Stimulated activated naive CD4-positive, alpha-beta T cell treated with Interleukin-2 at 50 U/mL for 16 hours (primary cell): ENCODE measurements around the gene SECISBP2.
"Not testable (repeated sequence)": the region's sequence is repeated elsewhere in the genome, so short reads cannot be mapped to it uniquely, and the experiment has no call there.

Experiments used
- DNase-seq: peaks from one replicate; lab custom pipeline; 2025; lab: John Stamatoyannopoulos, UW

SECISBP2 gene, protein sequence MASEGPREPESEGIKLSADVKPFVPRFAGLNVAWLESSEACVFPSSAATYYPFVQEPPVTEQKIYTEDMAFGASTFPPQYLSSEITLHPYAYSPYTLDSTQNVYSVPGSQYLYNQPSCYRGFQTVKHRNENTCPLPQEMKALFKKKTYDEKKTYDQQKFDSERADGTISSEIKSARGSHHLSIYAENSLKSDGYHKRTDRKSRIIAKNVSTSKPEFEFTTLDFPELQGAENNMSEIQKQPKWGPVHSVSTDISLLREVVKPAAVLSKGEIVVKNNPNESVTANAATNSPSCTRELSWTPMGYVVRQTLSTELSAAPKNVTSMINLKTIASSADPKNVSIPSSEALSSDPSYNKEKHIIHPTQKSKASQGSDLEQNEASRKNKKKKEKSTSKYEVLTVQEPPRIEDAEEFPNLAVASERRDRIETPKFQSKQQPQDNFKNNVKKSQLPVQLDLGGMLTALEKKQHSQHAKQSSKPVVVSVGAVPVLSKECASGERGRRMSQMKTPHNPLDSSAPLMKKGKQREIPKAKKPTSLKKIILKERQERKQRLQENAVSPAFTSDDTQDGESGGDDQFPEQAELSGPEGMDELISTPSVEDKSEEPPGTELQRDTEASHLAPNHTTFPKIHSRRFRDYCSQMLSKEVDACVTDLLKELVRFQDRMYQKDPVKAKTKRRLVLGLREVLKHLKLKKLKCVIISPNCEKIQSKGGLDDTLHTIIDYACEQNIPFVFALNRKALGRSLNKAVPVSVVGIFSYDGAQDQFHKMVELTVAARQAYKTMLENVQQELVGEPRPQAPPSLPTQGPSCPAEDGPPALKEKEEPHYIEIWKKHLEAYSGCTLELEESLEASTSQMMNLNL

DNA sequence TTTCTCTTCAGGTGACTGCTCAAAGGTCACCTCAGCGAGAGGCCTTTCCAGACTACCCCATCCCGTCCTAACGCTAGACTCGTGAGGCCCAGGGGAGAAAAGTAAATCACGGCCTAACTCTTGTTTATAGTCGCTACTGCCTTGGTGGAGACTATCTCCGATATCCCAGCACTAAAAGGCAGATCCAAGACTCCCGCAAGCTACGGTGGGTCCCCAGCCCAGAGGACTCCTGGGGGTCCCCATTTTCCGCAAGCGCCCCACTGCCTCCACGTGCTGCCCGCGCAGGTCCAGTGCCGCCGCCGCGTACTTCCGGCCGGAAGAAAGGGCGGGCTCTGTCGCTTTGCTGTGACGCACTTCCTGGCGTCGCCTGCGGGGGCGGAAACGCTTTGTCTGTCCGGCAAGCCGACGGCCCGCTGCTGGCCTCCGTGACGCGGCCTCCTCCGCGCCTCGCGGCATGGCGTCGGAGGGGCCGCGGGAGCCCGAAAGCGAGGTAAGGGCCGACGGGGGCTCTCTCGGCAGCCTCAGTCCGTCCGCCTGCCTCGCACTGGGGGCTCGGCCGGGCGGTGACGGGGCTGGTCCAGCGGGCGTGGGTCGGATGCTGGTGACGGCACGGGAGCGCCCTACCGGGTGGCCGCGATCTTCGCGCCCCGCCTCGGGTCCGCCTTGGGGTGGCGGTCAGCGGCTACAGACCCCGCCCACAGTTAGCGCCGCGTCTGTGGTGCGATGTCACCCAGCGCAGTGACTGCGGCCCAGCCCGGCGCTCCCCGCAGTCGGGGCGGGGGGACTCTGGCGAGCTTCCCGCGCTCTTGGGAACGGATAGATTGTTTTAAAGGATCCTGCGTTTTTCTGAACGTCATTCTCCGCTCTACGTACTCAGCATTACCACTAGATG, at the start of gene SECISBP2:
TSS of gene SECISBP2 (plus strand) at position 378 of the 892 bp plus-strand sequence. CDS start at position 455, 77 bp downstream.
- peak; percentile 93 for DNase-seq

DNA sequence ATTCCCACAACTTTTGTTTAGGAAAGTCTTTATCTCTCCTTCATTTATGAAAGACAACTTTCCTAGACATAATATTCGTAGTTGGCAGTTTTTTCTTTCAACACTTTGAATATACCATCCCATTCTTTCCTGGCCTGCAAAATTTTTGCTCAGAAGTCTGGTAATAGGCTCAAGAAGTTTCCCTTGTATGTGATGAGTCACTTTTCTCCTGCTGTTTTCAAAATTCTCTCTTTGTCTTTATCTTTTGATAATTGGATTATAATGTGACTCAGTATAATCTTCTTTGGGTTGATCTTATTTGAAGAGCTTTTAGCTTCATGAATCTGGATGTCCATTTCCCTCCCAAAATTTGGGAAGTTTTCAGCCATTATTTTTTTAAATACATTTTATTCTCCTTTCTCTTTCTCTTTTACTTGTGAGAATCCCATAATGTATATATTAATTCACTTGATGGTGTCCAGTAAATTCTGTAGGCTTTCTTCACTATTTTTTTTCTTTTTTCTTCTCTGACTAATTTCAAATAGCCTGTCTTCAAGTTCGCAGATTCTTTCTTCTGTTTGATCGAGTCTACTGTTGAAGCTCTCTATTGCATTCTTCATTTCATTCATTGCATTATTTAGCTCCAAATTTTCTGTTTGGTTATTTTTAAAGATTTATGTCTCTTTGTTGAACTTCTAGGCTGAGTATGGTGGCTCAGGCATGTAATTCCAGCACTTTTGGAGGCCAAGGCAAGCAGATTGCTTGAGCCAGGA, 44.6 kb upstream of the SECISBP2 start:
- no peak for DNase-seq

GRCh38 chr9:89274838-89275237, 43.5 kb upstream of the SECISBP2 start:
- no peak for DNase-seq

- DNase-seq, result not testable (repeated sequence)
These were observed 42.3 kb upstream of the SECISBP2 start for GRCh38 chr9:89276040-89276439.

DNA sequence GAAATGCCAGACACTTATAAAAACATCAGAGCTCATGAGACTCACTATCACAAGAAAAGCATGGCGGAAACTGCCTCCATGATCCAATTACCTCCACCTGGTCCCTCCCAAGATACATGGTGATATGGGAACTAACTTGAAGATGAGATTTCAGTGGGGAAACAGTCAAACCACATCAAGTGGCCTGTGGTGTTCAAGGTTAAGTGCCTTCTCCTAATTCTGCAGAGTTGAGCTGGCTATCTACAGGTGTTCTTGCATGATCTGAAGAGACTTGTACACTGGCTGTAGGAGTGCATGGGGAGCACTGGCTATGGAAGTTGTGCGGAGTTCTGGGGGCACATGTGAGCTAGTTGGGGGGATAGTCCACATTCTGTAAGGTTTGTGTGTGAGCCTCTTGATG, 41.3 kb upstream of the SECISBP2 start:
- no peak for DNase-seq

DNA sequence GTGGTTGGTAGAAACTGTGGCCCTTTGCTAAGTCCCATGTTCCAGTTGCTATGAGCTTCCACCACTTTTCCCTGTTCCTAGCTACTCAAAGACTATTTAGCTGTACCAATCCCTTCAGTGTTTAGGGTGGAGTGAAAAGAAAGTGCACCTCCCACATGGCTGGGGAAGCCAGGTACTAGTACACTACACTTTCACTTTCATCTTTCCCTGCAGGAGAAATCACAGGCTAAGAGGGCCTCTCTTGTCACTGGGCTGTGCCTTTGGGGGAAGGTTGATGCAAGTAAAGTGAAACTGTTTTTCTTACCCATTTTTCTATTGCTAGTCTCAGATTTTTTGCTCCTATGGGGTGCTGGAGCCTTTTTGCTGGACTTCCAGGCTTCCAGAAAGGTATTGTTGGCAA, 40.8 kb upstream of the SECISBP2 start:
- DNase-seq, result no peak

GRCh38 chr9:89278551-89278950, 39.7 kb upstream of the SECISBP2 start:
- no peak for DNase-seq

DNA sequence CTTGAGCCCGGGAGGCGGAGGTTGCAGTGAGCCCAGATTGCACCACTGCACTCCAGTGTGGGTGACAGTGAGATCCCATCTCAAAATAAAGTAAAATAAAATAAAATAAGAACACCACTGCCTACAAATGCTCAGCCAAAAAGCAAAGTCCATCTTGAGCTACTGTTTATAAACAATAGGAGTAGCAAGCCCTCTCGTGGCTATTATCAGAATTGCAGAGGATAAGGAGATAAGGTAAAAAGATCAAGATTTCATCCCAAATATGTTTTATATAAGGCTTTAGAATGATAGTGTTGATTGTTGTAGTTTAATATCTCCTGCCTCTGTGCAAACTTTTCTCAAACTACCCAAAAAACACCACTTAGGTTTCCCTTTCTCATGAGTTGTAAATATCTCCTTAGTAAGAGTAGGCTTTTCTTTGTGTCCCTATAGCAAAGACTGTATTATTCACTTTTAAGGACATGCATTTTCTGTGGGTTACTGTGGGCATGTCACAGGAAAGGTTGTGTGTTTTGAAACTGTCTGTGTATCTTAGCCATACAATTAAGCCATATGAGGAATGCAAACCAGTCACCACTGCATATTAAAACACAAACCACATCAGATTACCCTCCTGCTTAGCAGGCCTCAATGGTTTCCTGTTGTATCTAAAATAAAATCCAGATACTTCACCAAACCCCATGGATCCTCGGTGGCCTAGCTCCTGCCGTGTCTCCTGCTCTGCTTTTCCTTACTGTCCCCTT, 39.1 kb upstream of the SECISBP2 start:
- DNase-seq, result no peak

- DNase-seq, result no peak
These were observed 37.2 kb upstream of the SECISBP2 start for GRCh38 chr9:89281106-89281505.

DNA sequence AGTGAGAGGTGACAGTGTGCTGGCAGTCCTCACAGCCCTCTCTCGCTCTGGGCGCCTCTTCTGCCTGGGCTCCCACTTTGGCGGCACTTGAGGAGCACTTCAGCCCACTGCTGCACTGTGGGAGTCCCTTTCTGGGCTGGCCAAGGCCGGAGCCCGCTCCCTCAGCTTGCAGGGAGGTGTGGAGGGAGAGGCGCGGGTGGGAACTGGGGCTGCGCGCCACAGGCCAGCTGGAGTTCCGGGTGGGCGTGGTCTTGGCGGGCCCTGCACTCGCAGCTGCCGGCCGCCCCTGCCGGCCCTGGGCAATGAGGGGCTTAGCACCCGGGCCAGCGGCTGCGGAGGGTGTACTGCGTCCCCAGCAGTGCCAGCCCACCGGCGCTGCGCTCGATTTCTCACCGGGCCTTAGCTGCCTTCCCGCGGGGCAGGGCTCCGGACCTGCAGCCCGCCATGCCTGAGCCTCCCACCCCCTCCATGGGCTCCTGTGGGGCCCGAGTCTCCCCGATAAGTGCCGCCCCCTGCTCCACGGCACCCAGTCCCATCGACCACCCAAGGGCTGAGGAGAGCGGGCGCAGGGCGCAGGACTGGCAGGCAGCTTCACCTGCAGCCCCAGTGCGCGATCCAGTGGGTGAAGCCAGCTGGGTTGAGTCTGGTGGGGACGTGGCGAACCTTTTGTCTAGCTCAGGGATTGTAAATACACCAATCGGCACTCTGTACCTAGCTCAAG, 35.9 kb upstream of the SECISBP2 start:
- DNase-seq, result not testable (repeated sequence)

- DNase-seq, result no peak
These were observed 34.2 kb upstream of the SECISBP2 start for GRCh38 chr9:89284076-89284475.

GRCh38 chr9:89291741-89292140, 26.6 kb upstream of the SECISBP2 start:
- no peak for DNase-seq

DNA sequence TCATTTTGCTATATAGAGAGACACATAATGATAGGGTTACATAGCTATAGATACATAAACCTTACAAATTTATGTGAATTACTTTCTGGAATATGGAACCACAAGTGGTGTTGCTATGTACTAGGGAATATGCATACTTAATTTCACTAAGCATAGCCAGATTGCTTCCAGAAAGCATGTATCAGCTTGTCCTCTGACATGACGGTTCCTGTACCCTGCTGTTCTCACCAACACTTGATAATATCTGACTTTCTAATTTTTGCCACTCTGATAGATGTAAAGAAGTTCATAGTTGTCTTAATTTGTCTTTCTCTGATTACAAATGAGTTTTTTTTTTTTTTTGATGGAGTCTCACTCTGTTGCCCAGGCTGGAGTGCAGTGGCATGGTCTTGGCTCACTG, 25.3 kb upstream of the SECISBP2 start:
- no peak for DNase-seq

DNA sequence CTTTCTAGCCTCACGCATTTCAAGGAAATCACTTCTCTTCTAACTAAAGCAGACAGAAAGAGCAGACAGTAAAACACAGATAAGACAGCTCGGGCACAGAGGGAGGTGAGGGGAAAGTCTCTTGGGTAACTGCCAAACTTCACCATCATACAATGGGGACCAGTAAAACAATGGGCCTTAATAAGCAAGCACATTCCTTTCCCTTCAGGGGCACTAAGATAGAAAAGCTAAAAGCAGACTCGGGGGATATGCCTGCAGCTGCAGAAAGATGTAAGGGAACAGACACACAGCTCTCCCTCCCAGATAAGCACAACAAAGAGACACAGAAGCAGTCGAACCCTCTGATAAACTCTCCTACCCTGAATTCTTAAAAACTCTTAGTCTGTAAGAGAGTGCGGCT, 22.9 kb upstream of the SECISBP2 start:
- no peak for DNase-seq

DNA sequence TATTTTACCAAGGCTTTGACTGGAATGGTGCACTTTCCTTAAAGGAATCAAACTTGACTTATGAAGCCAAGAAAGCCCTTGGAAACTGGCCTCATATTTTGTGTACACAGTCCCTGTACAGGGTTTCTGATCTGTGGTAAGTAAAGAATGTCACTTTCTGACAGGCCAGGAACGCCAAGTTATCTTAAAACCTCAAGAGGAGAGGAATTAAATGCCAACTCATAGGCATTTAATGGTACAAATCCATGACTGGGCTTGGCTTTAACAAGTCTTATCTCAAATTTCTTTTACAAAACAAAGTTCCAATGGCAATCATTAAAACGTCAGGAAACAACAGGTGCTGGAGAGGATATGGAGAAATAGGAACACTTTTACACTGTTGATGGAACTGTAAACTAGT, 16.3 kb upstream of the SECISBP2 start:
- DNase-seq, result not testable (repeated sequence)

- DNase-seq, result no peak
These were observed 14.1 kb upstream of the SECISBP2 start for GRCh38 chr9:89304020-89304833.

GRCh38 chr9:89304834-89305188, 13.5 kb upstream of the SECISBP2 start:
- DNase-seq, result no peak

GRCh38 chr9:89305868-89306267, 12.4 kb upstream of the SECISBP2 start:
- no peak for DNase-seq

GRCh38 chr9:89309166-89309565, 9.1 kb upstream of the SECISBP2 start:
- no peak for DNase-seq
